Sigmoid colon (tissue), 4 donors: ENCODE measurements around the gene A2M.

Experiments
- CTCF ChIP-seq, 4 experiments: fragments of 450-650 bp in 3 of 4; fragments of 200-600 bp in 1 of 4; IDR thresholded peaks; one replicate each; pipeline ENCODE4 v1.5.1; 2016 to 2019; ENCODE audit warnings: antibody characterized with exemption in 4 of 4, mild to moderate bottlenecking in 3 of 4, moderate library complexity in 2 of 4
- EP300 ChIP-seq, 4 donors: sonication (generic); formaldehyde crosslinking; IDR thresholded peaks; one replicate each; pipeline ENCODE4 v1.6.1; 2017; ENCODE audit warnings: antibody characterized with exemption in 4 of 4
- POLR2A ChIP-seq, 2 donors: fragments of 450-650 bp; IDR thresholded peaks; one replicate each; pipeline ENCODE4 v1.6.1; 2016; ENCODE audit warnings: antibody characterized with exemption in 2 of 2, mild to moderate bottlenecking in 2 of 2, moderate library complexity in 2 of 2

GRCh38 chr12:9101018-9101687, 14.6 kb downstream of the A2M start:
- no peak for TF ChIP-seq EP300 (IDR thresholded peaks at IDR 0.05)
- TF ChIP-seq POLR2A (IDR thresholded peaks at IDR 0.05): no peak
- no peak for TF ChIP-seq CTCF (IDR thresholded peaks at IDR 0.05)
